ENCODE results near the gene BMP7.
"Not testable (repeated sequence)": the region's sequence is repeated elsewhere in the genome, so short reads cannot be mapped to it uniquely, and the experiment has no call there.

The BMP7 gene

GRCh38 chr20:57288651-57289277 is 22.3 kb upstream of the BMP7 start:
- no peak overlapping the region for H3K27ac ChIP-seq
- no peak for DNase-seq (ENCODE audit: low read depth, low spot score)

GRCh38 chr20:57287901-57288300 is 21.5 kb upstream of the BMP7 start:
- no peak for DNase-seq (ENCODE audit: low read depth, low spot score)
- H3K27ac ChIP-seq, result no peak overlapping the region

DNA sequence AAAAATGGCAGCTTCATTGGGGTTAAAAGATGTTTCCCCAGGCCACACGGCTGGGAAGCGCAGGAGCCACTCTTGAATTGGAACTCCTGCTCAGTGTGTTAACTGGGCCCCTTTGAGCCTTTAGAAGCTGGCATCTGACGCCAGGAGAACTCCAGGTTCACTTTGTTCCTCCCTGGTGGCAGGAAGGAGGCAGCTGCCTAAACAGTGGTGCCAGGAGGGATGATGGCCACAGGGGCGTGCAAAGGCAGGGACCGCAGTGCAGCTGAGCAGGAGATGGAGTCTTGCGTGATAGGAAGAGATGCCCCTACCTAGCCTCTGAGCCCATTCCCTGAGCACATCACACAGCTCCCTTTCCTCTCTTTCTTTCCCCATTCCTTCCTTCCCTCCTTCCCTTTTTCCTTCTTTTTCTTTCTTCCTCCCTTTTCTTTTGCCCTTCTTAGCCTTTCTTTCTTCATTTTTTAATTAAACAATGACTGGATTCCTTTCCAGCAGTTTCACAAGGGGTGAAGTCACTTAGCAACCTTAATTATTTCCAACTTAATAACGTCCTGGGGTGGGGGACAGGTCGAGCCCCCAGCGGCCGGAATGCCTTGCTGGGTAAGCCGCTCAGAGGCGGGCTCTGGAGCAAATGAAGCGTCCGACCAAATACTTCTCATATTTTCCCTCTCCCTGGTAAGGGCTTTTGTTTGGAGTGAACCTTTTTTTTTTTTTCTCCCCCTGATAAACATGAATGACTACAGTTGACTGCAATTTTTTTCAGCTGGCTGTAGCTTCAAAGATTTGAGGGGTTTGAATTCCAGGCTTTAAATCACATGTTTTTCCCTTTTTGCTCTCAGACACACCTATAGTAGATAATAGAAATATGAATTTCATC is 20.8 kb upstream of the BMP7 start:
- DNase-seq (ENCODE audit: low read depth, low spot score), result no peak
- H3K27ac ChIP-seq, result no peak overlapping the region

GRCh38 chr20:57283860-57284259 is 17.4 kb upstream of the BMP7 start:
- H3K27ac ChIP-seq, result no peak overlapping the region
- DNase-seq (ENCODE audit: low read depth, low spot score), result no peak

DNA sequence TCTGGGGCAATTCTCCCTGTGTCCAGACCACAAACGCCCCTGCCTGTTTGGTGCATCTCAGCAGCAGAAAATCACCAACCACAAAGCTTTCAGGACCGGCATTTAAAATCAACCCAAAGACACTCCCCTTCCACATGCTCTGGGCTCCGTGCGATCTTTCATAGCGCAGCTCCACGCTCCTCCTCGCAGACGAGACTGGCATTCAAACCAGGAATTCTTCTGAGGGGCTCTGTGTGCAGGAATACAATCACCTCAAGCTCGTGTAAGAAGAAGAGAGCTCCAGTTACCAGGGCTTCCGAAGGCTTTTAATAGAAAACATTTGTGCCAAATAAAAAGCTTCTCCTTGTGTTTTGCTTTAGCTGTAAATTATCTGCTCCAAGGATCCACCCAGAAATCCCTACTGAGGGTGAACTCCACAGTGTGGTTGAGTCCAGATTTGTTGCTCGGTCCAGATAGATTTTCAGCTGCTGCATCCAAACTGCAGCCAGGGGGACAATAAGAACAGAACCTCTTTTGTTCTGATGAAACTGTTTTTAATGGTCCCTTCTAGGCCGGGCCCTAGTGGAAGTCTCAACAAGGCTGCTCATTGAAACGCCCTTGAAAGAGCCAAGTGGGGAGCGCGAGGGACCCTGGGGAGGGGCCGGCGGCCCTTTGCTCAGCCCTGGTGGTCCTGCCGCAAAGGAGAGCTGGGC is 16.4 kb upstream of the BMP7 start:
- no peak overlapping the region for H3K27ac ChIP-seq
- no peak for DNase-seq (ENCODE audit: low read depth, low spot score)

- DNase-seq (ENCODE audit: low read depth, low spot score), result no peak
- no peak overlapping the region for H3K27ac ChIP-seq
Measured at GRCh38 chr20:57281900-57282299, 15.5 kb upstream of the BMP7 start.

GRCh38 chr20:57280221-57280620 is 13.8 kb upstream of the BMP7 start:
- H3K27ac ChIP-seq, result no peak overlapping the region
- no peak for DNase-seq (ENCODE audit: low read depth, low spot score)

DNA sequence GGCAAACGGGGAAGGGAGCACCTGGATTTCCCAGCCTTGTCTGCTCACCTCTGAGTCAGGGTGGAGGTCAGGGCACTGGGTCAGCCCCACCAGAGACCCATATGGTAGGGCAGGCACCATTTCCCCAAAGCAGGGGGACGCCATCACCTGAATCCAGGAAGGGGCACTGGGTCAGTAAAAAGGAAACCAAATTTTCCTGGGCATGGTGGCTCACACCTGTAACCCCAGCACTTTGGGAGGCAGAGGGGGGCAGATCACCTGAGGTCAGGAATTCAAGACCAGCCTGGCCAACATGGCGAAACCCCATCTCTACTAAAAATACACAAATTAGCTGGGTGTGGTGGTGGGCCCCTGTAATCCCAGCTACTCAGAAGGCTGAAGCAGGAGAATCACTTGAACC is 13.1 kb upstream of the BMP7 start:
- DNase-seq (ENCODE audit: low read depth, low spot score); H3K27ac ChIP-seq: not testable (repeated sequence)

DNA sequence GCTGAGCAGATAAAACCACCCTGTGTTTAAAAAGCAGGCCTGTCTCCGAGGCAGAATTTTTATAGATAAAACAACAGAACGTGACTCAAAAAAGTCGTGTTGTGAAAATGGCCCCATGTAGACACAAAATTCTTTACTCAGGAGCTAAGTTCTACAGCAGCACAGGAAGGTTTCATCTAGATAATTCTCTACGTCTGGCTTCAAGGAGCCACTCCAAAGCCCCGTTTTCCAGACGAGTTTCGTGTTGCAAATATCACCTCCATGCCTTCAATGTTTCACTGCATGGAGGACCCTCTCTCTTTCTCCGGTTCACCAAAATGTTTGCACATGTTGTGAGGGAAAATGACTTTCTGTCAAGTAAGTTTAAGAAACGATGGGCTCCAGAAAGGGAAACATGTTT is 12.0 kb upstream of the BMP7 start:
- DNase-seq (ENCODE audit: low read depth, low spot score), result no peak
- no peak overlapping the region for H3K27ac ChIP-seq

DNA sequence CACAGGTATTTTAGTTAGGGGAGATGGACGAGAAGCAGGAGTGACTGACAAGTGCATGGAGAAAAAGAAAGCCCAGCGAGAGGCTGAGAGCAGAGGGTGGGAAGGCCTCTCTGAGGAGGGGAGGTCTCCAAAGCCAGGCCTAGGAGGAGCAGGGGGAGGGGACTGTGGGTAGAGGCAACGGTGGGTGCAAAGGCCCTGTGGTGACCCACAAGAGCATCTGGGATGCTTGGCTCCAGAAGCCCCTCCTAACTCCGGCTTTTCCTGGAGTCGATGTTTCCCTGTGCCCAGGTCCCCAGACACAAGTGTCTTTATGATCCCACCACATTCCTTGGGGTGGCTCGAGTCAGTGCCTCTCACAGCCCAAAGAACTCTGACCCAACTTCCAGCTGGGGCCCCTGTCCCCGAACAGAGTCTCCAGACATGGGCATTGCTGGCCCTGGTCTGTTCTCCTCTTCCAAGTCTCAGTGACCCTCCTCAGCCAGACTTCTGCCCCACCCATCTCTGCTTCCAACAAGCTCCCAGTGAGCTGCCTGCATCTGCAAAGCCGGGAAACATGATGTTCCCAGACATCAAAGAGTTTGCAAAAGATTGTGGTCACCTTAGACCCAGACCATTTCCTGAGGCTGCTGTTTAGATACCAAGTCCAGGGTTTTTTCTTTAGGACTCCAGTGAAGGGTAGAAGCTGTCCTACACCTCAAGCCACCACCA is 11.1 kb upstream of the BMP7 start:
- DNase-seq (ENCODE audit: low read depth, low spot score), result no peak

DNA sequence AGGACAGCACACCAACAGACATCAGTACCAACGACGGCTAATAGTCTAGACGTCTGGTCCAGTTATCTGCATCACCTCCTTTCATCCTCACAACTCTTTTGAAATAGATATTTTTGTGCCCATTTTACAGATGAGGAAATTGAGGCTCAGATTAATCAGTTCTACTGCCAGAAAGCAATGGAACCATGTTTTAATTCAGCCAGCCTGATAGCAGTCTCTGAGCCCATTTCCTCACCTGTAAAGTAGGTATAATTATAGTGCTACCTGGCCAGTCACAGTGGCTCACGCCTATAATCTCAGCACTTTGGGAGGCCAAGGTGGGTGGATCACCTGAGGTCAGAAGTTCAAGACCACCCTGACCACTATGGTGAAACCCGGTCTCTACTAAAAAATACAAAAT is 9.8 kb upstream of the BMP7 start:
- no peak for DNase-seq (ENCODE audit: low read depth, low spot score)
- H3K27ac ChIP-seq, result no peak overlapping the region

More for the DNA sequence above, 11.1 kb upstream of the BMP7 start:
- no peak overlapping the region for H3K27ac ChIP-seq

GRCh38 chr20:57275813-57276212 is 9.4 kb upstream of the BMP7 start:
- H3K27ac ChIP-seq, result no peak overlapping the region
- DNase-seq (ENCODE audit: low read depth, low spot score), result peak; percentile 58

DNA sequence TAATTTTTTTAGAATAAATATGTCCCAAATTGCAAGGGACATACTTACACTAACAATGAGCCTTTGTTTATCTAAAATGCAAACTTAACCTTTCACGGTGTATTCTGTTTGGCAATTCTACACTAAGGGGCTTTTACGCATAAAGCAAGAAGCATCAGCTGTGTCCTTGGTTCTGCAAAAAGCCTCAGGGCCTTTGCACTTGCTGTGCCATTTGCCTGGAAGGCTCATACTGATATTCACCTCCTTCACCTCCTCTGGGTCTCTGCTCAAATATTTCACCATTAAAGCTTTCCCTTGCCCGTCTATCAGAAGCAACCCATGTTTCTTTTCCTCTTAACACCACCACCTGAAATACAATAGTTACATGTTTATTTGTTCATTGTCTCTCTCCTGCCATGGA is 8.9 kb upstream of the BMP7 start:
- no peak overlapping the region for H3K27ac ChIP-seq
- no peak for DNase-seq (ENCODE audit: low read depth, low spot score)

DNA sequence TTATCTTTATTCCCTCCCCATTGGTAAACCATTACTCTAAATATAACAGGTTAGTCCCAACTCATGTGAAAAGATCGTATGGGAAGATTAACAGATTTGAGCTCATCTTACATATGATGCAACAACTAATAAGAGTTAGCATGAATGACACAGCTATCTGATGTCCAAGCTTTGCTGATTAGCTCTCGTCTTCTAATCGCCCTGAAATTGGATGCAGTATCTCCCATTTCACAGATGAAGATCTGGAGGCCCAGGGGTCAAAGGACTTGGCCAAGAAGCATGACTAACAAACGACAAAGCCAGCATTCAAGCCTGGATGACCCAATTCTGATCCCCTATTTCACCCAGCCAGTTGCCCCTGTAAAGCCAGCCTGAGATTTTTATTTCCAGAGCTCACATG is 8.4 kb upstream of the BMP7 start:
- no peak for DNase-seq (ENCODE audit: low read depth, low spot score)
- no peak overlapping the region for H3K27ac ChIP-seq

- DNase-seq (ENCODE audit: low read depth, low spot score), result no peak
Measured at GRCh38 chr20:57274299-57274698, 7.9 kb upstream of the BMP7 start.

GRCh38 chr20:57272883-57273535 is 6.6 kb upstream of the BMP7 start:
- no peak for DNase-seq (ENCODE audit: low read depth, low spot score)
- no peak overlapping the region for H3K27ac ChIP-seq

More at GRCh38 chr20:57274299-57274698, 7.9 kb upstream of the BMP7 start:
- H3K27ac ChIP-seq, result no peak overlapping the region

GRCh38 chr20:57270204-57270984 is 4.0 kb upstream of the BMP7 start:
- DNase-seq (ENCODE audit: low read depth, low spot score), result no peak
- no peak overlapping the region for H3K27ac ChIP-seq

DNA sequence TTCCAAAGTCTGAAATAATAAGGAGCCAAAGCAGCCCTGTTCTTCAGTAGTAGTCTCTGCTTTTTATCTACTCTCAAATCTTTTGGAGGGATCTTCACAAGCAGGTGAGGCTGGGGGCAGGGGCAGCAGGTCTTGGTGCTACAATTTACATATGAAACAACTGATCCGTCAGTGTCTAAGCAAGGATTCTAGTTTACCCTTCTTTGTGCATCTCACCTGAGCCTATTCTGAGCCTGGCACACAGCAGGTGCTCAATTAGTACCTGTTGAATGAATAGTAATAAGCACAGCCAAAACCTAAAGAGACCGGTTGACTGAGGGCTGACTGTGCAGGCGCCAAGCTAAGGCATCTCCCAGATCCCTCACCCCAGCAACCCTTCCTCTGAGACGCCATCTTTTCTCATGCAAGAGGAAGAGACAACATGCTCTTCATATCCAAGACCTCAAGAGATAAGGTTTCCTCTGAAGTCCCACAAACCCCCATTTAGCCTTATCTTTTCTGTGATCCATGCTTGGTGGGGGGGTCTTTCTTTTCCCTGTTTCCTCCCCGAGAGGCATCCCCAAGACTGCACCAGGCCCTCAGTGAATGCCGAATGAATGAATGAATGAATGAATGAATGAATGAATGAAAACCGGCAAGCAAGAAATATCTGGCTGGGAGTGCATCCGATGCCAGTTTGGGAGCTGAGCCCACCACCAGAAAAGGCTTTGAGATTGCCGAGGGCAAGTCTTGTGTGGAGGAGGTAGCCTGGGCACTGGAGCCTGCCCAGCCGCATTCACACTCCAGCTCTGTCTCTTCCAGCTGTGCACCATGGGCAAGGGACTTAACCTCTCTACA is 2.9 kb upstream of the BMP7 start:
- no peak overlapping the region for H3K27ac ChIP-seq
- no peak for DNase-seq (ENCODE audit: low read depth, low spot score)

Data from epithelial cell of prostate (primary cell).